K562 (cell line): ENCODE data around the gene OR56A5. TPM values are rescaled to one million over a fixed set of nuclear protein-coding genes. Genes with fewer than 3 reads are reported as not detected.
A peak's percentile ranks its signal among the peaks of the same experiment; 100 is the strongest.

ENCODE experiments used
- ATAC-seq: fragments of 200-7000 bp; cut with Tn5 transposase; 3 replicates; pipeline ENCODE4 v1.9.1; 2020; ENCODE audit warnings: moderate library complexity
- BruUV-seq: library from RNA; stranded (reverse); fragments of 400-500 nt; replicated peaks from 2 replicates; lab custom pipeline; 2021; lab: Mats Ljungman, UMichigan
- CTCF ChIA-PET: fragments of 300-600 bp; formaldehyde crosslinking; extraction: SDS; loops from one replicate; lab custom pipeline; 2021; ENCODE audit warnings: low intra/inter-chr PET ratio; lab: Yijun Ruan, JAX
- POLR2A ChIA-PET: fragments of 300-600, 350-650 bp; sonication (Branson Sonifier 250); formaldehyde crosslinking; extraction: SDS; loops from one replicate; lab custom pipeline; 2021; ENCODE audit warnings: antibody characterized with exemption, inconsistent platforms; lab: Yijun Ruan, JAX
- DNase-seq, 4 experiments: peaks; one replicate each; pipeline versions ENCODE4 v3.0.0 to v3.0.0-alpha.2; 2011 to 2018; ENCODE audit warnings: low spot score in 3 of 4, mixed read lengths in 3 of 4; ENCODE audit errors: extremely low read depth in 1 of 4
- FAIRE-seq: peaks from 2 replicates; lab custom pipeline; 2011; peaks lifted over from hg19 to GRCh38; lab: Jason Lieb, UNC
- H2AFZ ChIP-seq: 2 replicates; pipeline ENCODE4 v1.6.0; 2011; ENCODE audit warnings: low read depth, low read length, control low read depth, inconsistent platforms
- H3K27ac ChIP-seq: fragments of 200-600 bp; 3 replicates; pipeline ENCODE4 v1.8.0; 2011; ENCODE audit warnings: low read depth, mild to moderate bottlenecking, control low read depth, inconsistent platforms, low read length, moderate library complexity, mixed read lengths; ENCODE audit errors: extremely low read depth
- H3K27me3 ChIP-seq, 2 experiments: fragments of 300-600 bp in 1 of 2; 2 replicates in 1 of 2; 3 replicates in 1 of 2; pipeline versions ENCODE4 v1.6.0 to v1.8.0; 2011; ENCODE audit warnings: inconsistent platforms in 2 of 2, low read length in 2 of 2, mild to moderate bottlenecking in 1 of 2, mixed read lengths in 1 of 2, moderate library complexity in 1 of 2; ENCODE audit not compliant: control insufficient read depth in 2 of 2, insufficient read depth in 2 of 2
- H3K36me3 ChIP-seq: fragments of 300-600 bp; 3 replicates; pipeline ENCODE4 v1.8.0; 2011; ENCODE audit warnings: mild to moderate bottlenecking, low read length, inconsistent platforms; ENCODE audit not compliant: control insufficient read depth, insufficient read depth
- H3K4me1 ChIP-seq, 2 experiments: fragments of 200-600 bp in 1 of 2; replicated peaks in 1 of 2; 2 replicates in 1 of 2; 3 replicates in 1 of 2; pipeline versions ENCODE4 v1.5.1 to v1.8.0; 2011; ENCODE audit warnings: inconsistent platforms in 2 of 2, low read length in 2 of 2, mild to moderate bottlenecking in 1 of 2, mixed read lengths in 1 of 2, moderate library complexity in 1 of 2; ENCODE audit not compliant: control insufficient read depth in 2 of 2, insufficient read depth in 2 of 2
- H3K4me2 ChIP-seq: 2 replicates; pipeline ENCODE4 v1.6.1; 2011; ENCODE audit warnings: low read length, control low read depth, inconsistent platforms, mixed read lengths; ENCODE audit not compliant: insufficient read depth
- H3K4me3 ChIP-seq: fragments of 200-600 bp; sonication (generic), shearing (Covaris generic); 2 replicates; pipeline ENCODE4 v1.5.1; 2016; ENCODE audit warnings: control low read depth, inconsistent platforms
- H3K79me2 ChIP-seq: fragments of 200-600 bp; 3 replicates; pipeline ENCODE4 v1.8.0; 2011; ENCODE audit warnings: low read length, inconsistent platforms; ENCODE audit not compliant: control insufficient read depth, insufficient read depth
- H3K9ac ChIP-seq, 2 experiments: 2 replicates each; pipeline versions ENCODE4 v1.6.0 to v1.6.1; 2011; ENCODE audit warnings: low read depth in 2 of 2, low read length in 2 of 2, control low read depth in 1 of 2, inconsistent platforms in 1 of 2, mild to moderate bottlenecking in 1 of 2, mixed read lengths in 1 of 2; ENCODE audit not compliant: insufficient read depth in 1 of 2
- H3K9me1 ChIP-seq: one replicate; pipeline ENCODE4 v1.6.0; 2011; ENCODE audit warnings: inconsistent platforms, mild to moderate bottlenecking, low read length, moderate library complexity; ENCODE audit not compliant: control insufficient read depth, insufficient read depth
- H3K9me3 ChIP-seq: replicated peaks from 2 replicates; pipeline ENCODE4 v1.5.1; 2011; ENCODE audit warnings: low read depth, low read length, inconsistent platforms; ENCODE audit not compliant: control insufficient read depth, insufficient read depth
- H4K20me1 ChIP-seq: replicated peaks from 2 replicates; pipeline ENCODE4 v1.6.1; 2011; ENCODE audit warnings: low read length, inconsistent platforms, mixed read lengths; ENCODE audit not compliant: control insufficient read depth, insufficient read depth
- ELF4 ChIP-seq: fragments of 450-650 bp; formaldehyde crosslinking; IDR thresholded peaks from 2 replicates; pipeline ENCODE4 v1.4.0; 2022; ENCODE audit warnings: missing genetic modification characterization
- ESRRB ChIP-seq: fragments of 250-450 bp; sonication (Bioruptor Pico); IDR thresholded peaks from 2 replicates; pipeline ENCODE4 v1.5.0; 2020; ENCODE audit warnings: mild to moderate bottlenecking, moderate library complexity, borderline replicate concordance
- HDAC3 ChIP-seq: fragments of 450-650 bp; IDR thresholded peaks from 2 replicates; pipeline ENCODE4 v1.6.1; 2018; ENCODE audit warnings: borderline replicate concordance, mild to moderate bottlenecking, moderate library complexity; ENCODE audit not compliant: partially characterized antibody
- MYC ChIP-seq, 2 experiments: fragments of 250-450 bp in 1 of 2; sonication (Bioruptor Pico) in 1 of 2; IDR thresholded peaks; 2 replicates each; pipeline versions ENCODE4 v1.5.1 to v1.6.1; 2012 to 2021; ENCODE audit warnings: low read depth in 2 of 2, borderline replicate concordance in 1 of 2, improper control_type of control experiment in 1 of 2, low read length in 1 of 2, mild to moderate bottlenecking in 1 of 2, moderate library complexity in 1 of 2
- RBBP5 ChIP-seq: fragments of 200-600 bp; sonication (generic); IDR thresholded peaks from 2 replicates; pipeline ENCODE4 v1.6.1; 2012; ENCODE audit warnings: borderline replicate concordance, mild to moderate bottlenecking, low read length, control low read depth, inconsistent platforms; ENCODE audit not compliant: insufficient read depth, poor library complexity, severe bottlenecking
- SAP30 ChIP-seq: fragments of 200-600 bp; sonication (generic); IDR thresholded peaks from 2 replicates; pipeline ENCODE4 v1.6.1; 2012; ENCODE audit warnings: borderline replicate concordance, low read depth, mild to moderate bottlenecking, moderate library complexity, low read length, control low read depth, inconsistent platforms; ENCODE audit not compliant: insufficient read depth, poor library complexity, severe bottlenecking
- ZBTB1 ChIP-seq: sonication (generic); formaldehyde crosslinking; IDR thresholded peaks from 2 replicates; pipeline ENCODE4 v1.8.1; 2023; ENCODE audit warnings: missing genetic modification reagents, low read depth, mild to moderate bottlenecking, borderline replicate concordance
- ZNF165 ChIP-seq: fragments of 250-450 bp; sonication (Bioruptor Pico); IDR thresholded peaks from 2 replicates; pipeline ENCODE4 v1.4.0; 2020; ENCODE audit warnings: borderline replicate concordance
- ZNF609 ChIP-seq: sonication (generic); formaldehyde crosslinking; IDR thresholded peaks from 2 replicates; pipeline ENCODE4 v1.8.1; 2023; ENCODE audit warnings: missing genetic modification reagents, mild to moderate bottlenecking, borderline replicate concordance
- WGBS: fragments of 100-300 bp; shearing (Covaris generic); methylation state at CpG from one replicate; pipeline ENCODE4 v1.1.6; 2016; ENCODE audit warnings: low coverage, mixed read lengths; ENCODE audit not compliant: insufficient coverage; ENCODE audit errors: missing lambda C conversion rate; 5-methylcytosine and 5-hydroxymethylcytosine counted together
- in situ Hi-C: fragments of 300-500 bp; cut with MboI; formaldehyde crosslinking; loops from 4 replicates; pipeline ENCODE4 v1.15.0; 2018; ENCODE audit warnings: inconsistent platforms, mixed read lengths
- intact Hi-C: fragments of 100-400 bp; cut with micrococcal nuclease; formaldehyde crosslinking; loops from 2 replicates; pipeline ENCODE4 v1.14.2; 2022
- polyA plus RNA-seq, 8 experiments: library from polyadenylated mRNA; depleted of rRNA in 4 of 8; stranded (reverse) in 5 of 8; unstranded in 3 of 8; fragments of >200 nt; fragmentation: Nextera tagmentation in 2 of 8; fragmentation: Illumina TruSeq in 1 of 8; extraction: Ambion mirVana in 2 of 8; extraction: Trizol in 1 of 8; gene quantifications; 2 replicates each; pipeline versions ENCODE4 v1.2.1 to v1.2.3, GENCODE V29; 2011 to 2014; ENCODE audit warnings: inconsistent platforms in 1 of 8, missing spikeins in 1 of 8
- total RNA-seq, 7 experiments: library from RNA; depleted of rRNA in 6 of 7; stranded (reverse); fragments of >200 nt in 6 of 7; fragmentation: Illumina TruSeq in 2 of 7; extraction: Trizol in 2 of 7; gene quantifications; 2 replicates each; pipeline versions ENCODE4 v1.2.1 to v1.2.3, GENCODE V29; 2011 to 2021; ENCODE audit warnings: low replicate concordance in 1 of 7

The OR56A5 gene
- total and polyA plus RNA-seq, 9 of the 15 experiments (the other 6 are each of a cell fraction or from before 2014, with no cell fraction given) = not detected

DNA sequence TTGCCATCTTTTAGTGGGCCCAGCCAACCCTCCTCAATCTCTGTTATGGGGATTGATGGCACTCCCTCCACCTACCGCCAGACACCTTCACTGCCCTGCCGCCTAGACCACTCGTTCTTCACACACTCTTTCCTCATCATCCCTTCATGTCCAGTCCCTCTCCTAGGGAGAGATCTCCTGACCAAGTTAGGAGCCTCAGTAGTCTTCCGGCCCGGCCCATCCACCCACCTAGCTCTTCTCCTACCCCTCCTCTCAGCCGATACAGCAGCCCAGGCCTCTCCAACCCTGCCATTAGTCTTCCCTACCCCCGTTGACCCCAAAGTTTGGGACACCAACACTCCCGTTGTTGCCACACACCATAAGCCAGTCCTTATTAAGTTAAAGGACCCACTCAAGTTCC is 37.2 kb downstream of the OR56A5 start:
- Histone ChIP-seq H3K4me3 (no peak overlapping the region), H3K9me1 (no peaks in the 10 kb centered on the region), H4K20me1 (no peaks in the 10 kb centered on the region), H3K4me1 (peaks cover 0 to 4% of the 10 kb centered on the region in 2 experiments; a peak in 2 of 5 replicates), H3K9me3 (no peaks in the 10 kb centered on the region; the same call in 1 of the 2 replicates), H3K9ac (no peak overlapping the region), H3K27me3 (peaks cover 26 to 48% of the 10 kb centered on the region in 2 experiments; a peak in 4 of 5 replicates), H2AFZ (no peak overlapping the region), H3K36me3 (no peaks in the 10 kb centered on the region), H3K4me2 (no peak overlapping the region)
- no TSS peak for BruUV-seq
- DNase-seq (no peak), FAIRE-seq (no peak)
- POLR2A ChIA-PET = interaction anchor here (0.6 kb wide), 1 partner anchor 1300 kb away, joined by 3 read pairs; no protein-coding TSS in a partner anchor
- in situ Hi-C loops = no loop called here
- TF ChIP-seq MYC (IDR thresholded peaks at IDR 0.05; ENCODE audit: low read depth, low read length) = no peak
- no peak for TF ChIP-seq MYC (CRISPR knock-in tag; IDR thresholded peaks at IDR 0.05; ENCODE audit: borderline replicate concordance, low read depth)
- no peak for TF ChIP-seq ELF4 (CRISPR knock-in tag)
- no peak for TF ChIP-seq HDAC3
- TF ChIP-seq ZNF165 (CRISPR knock-in tag) = no peak
- TF ChIP-seq, all 486 proteins: peak for 0
- H3K79me2 ChIP-seq = no peaks in the 10 kb centered on the region; the same call in 2 of the 3 replicates
- no peak for ATAC-seq
- H3K27ac ChIP-seq = no peak overlapping the region
- WGBS = 26% methylated on average over 7 of the region's 8 CpGs
- intact Hi-C loops = no loop called here
- CTCF ChIA-PET = no interaction called here

DNA sequence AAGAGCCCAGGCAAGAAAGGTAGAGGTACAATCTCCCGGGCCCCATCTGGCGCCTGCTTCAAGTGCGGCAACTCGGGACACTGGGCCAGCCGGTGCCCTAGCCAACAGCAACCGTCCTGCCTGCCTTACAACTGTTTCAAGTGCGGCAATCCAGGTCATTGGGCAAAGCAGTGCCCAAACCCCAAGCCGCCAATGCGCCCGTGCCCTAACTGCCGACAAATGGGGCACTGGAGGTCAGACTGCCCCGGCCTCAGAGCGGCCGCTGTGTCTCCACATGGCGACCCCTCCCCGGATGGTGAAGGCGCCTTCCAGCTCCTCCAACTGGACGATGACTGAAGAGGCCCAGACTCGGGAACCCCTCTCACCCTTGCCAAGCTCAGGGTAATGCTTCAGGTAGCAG is 37.7 kb downstream of the OR56A5 start:
- no peak overlapping the region for H3K4me2 ChIP-seq
- H3K79me2 ChIP-seq = no peaks in the 10 kb centered on the region; the same call in 2 of the 3 replicates
- no peak overlapping the region for H3K4me3 ChIP-seq
- ATAC-seq (no peak), FAIRE-seq (no peak), DNase-seq (no peak)
- no peaks in the 10 kb centered on the region for H4K20me1 ChIP-seq
- 28% methylated on average over 17 of the region's 19 CpGs for WGBS
- H3K36me3 ChIP-seq = no peaks in the 10 kb centered on the region
- no peaks in the 10 kb centered on the region for H3K9me1 ChIP-seq
- intact Hi-C loops (no loop called here), in situ Hi-C loops (no loop called here)
- H2AFZ ChIP-seq = no peak overlapping the region
- H3K4me1 ChIP-seq = peaks cover 0 to 4% of the 10 kb centered on the region in 2 experiments; a peak in 2 of 5 replicates
- ChIA-PET POLR2A (no interaction called here), CTCF (no interaction called here)
- no TSS peak for BruUV-seq
- peak overlapping the region in 1 of 2 experiments; percentile 53; a peak in 1 of 4 replicates for H3K9ac ChIP-seq
- no peaks in the 10 kb centered on the region; the same call in 1 of the 2 replicates for H3K9me3 ChIP-seq
- H3K27me3 ChIP-seq = peaks cover 26 to 43% of the 10 kb centered on the region in 2 experiments; a peak in 4 of 5 replicates
- no peak overlapping the region for H3K27ac ChIP-seq
- TF ChIP-seq ZBTB1 (CRISPR knock-in tag) = no peak
- TF ChIP-seq ESRRB (CRISPR knock-in tag) = no peak
- no peak for TF ChIP-seq HDAC3
- no peak for TF ChIP-seq ZNF609 (CRISPR knock-in tag)
- no peak for TF ChIP-seq SAP30
- TF ChIP-seq RBBP5 = no peak
